ENCODE data around the gene POLR3A.

The POLR3A gene

GRCh38 chr10:78028438-78029268 lies 662 bp downstream of the POLR3A start:
- peak; percentile 29 for DNase-seq (ENCODE audit: low spot score)
- TF ChIP-seq CTCF (IDR thresholded peaks at IDR 0.05; ENCODE audit: extremely low read depth, missing control alignments) = no peak

GRCh38 chr10:78025685-78026364 lies 3.5 kb downstream of the POLR3A start:
- no peak for TF ChIP-seq CTCF (IDR thresholded peaks at IDR 0.05; ENCODE audit: extremely low read depth, missing control alignments)
- DNase-seq (ENCODE audit: low spot score) = no peak

GRCh38 chr10:78023741-78024140 lies 5.6 kb downstream of the POLR3A start:
- no peak for DNase-seq (ENCODE audit: low spot score)
- no peak for TF ChIP-seq CTCF (IDR thresholded peaks at IDR 0.05; ENCODE audit: extremely low read depth, missing control alignments)

- DNase-seq (ENCODE audit: low spot score) = no peak
- TF ChIP-seq CTCF (IDR thresholded peaks at IDR 0.05; ENCODE audit: extremely low read depth, missing control alignments) = no peak
Measured at GRCh38 chr10:78021201-78021600, 8.1 kb downstream of the POLR3A start.

- DNase-seq (ENCODE audit: low spot score) = no peak
- no peak for TF ChIP-seq CTCF (IDR thresholded peaks at IDR 0.05; ENCODE audit: extremely low read depth, missing control alignments)
Measured at GRCh38 chr10:78019264-78019663, 10.1 kb downstream of the POLR3A start.

- no peak for TF ChIP-seq CTCF (IDR thresholded peaks at IDR 0.05; ENCODE audit: extremely low read depth, missing control alignments)
- DNase-seq (ENCODE audit: low spot score) = no peak
Measured at GRCh38 chr10:78017856-78018255, 11.5 kb downstream of the POLR3A start.

- DNase-seq (ENCODE audit: low spot score) = no peak
- no peak for TF ChIP-seq CTCF (IDR thresholded peaks at IDR 0.05; ENCODE audit: extremely low read depth, missing control alignments)
Measured at GRCh38 chr10:78015546-78015945, 13.8 kb downstream of the POLR3A start.
